Kasumi-1 (cell line): ENCODE results near the gene DDI2.
"Not testable (repeated sequence)": the region's sequence is repeated elsewhere in the genome, so short reads cannot be mapped to it uniquely, and the experiment has no call there.

Experiments
- DNase-seq, 2 experiments: peaks; one replicate each; lab custom pipeline; 2025; lab: John Stamatoyannopoulos, UW

The DDI2 gene

GRCh38 chr1:15617173-15618076 lies at the start of gene DDI2:
DDI2 (plus strand) TSS chr1:15617458; CDS start chr1:15617671, 213 bp downstream.
- DNase-seq: peak; percentile 92 to 96

- DNase-seq: no peak
Observed at GRCh38 chr1:15568387-15569073, 48.7 kb upstream of the DDI2 start.

GRCh38 chr1:15570861-15571260 lies 46.4 kb upstream of the DDI2 start:
- no peak for DNase-seq

GRCh38 chr1:15571266-15571665 lies 46.0 kb upstream of the DDI2 start:
- no peak for DNase-seq

GRCh38 chr1:15573477-15573876 lies 43.8 kb upstream of the DDI2 start:
- DNase-seq: no peak

GRCh38 chr1:15574741-15575140 lies 42.5 kb upstream of the DDI2 start:
- no peak for DNase-seq

GRCh38 chr1:15575549-15576150 lies 41.6 kb upstream of the DDI2 start:
- DNase-seq: no peak

GRCh38 chr1:15577691-15578090 lies 39.6 kb upstream of the DDI2 start:
- no peak for DNase-seq

GRCh38 chr1:15578921-15579682 lies 38.2 kb upstream of the DDI2 start:
- no peak for DNase-seq

- DNase-seq: no peak
Observed at GRCh38 chr1:15579683-15580047, 37.6 kb upstream of the DDI2 start.

GRCh38 chr1:15583016-15583706 lies 34.1 kb upstream of the DDI2 start:
- no peak for DNase-seq

- DNase-seq: peak; percentile 41 to 67
Observed at GRCh38 chr1:15584489-15585363, 32.5 kb upstream of the DDI2 start, which contains the start of gene AGMAT. AGMAT (minus strand) TSS chr1:15585051; CDS start chr1:15584967, 84 bp downstream.

GRCh38 chr1:15592285-15592684 lies 25.0 kb upstream of the DDI2 start:
- no peak for DNase-seq

- DNase-seq: no peak
Observed at GRCh38 chr1:15595809-15596617, 21.2 kb upstream of the DDI2 start.

GRCh38 chr1:15598436-15598835 lies 18.8 kb upstream of the DDI2 start:
- DNase-seq: no peak

GRCh38 chr1:15603050-15603965 lies 13.9 kb upstream of the DDI2 start:
- DNase-seq: peak; percentile 92

- DNase-seq: not testable (repeated sequence)
Observed at GRCh38 chr1:15603966-15604282, 13.3 kb upstream of the DDI2 start.

- DNase-seq: not testable (repeated sequence)
Observed at GRCh38 chr1:15604400-15604799, 12.9 kb upstream of the DDI2 start.
